ENCODE measurements around the gene SEPTIN14. TPM values are rescaled to one million over a fixed set of nuclear protein-coding genes. Genes with fewer than 3 reads are reported as not detected.

The SEPTIN14 gene
- total RNA-seq (2022; extraction: Qiagen RNA extraction) = not detected in 5 replicates

GRCh38 chr7:55862652-55863051 is at the start of gene SEPTIN14:
Gene SEPTIN14 (minus strand): TSS chr7:55862752. CDS start chr7:55861996, 756 bp downstream.

Other genes with a start within 250 kb of the SEPTIN14 start
- gene ZNF713, start 24.7 kb upstream of the SEPTIN14 start, total RNA-seq (2022; extraction: Qiagen RNA extraction) = 0.49 to 1.2 TPM (median 0.56 TPM) in 5 replicates
- gene MRPS17, start 89.1 kb upstream of the SEPTIN14 start, total RNA-seq (2022; extraction: Qiagen RNA extraction) = 25.4 to 30.7 TPM (median 28.8 TPM) in 5 replicates
- gene NIPSNAP2, start 101.8 kb upstream of the SEPTIN14 start, total RNA-seq (2022; extraction: Qiagen RNA extraction) = 41.4 to 58.0 TPM (median 49.2 TPM) in 5 replicates
- 21.3 to 25.7 TPM (median 21.9 TPM) in 5 replicates for gene PSPH, start 188.7 kb upstream of the SEPTIN14 start, total RNA-seq (2022; extraction: Qiagen RNA extraction)
- gene CCT6A, start 189.0 kb upstream of the SEPTIN14 start, total RNA-seq (2022; extraction: Qiagen RNA extraction) = 251 to 287 TPM (median 264 TPM) in 5 replicates
- gene SUMF2, start 201.5 kb upstream of the SEPTIN14 start, total RNA-seq (2022; extraction: Qiagen RNA extraction) = 106 to 116 TPM (median 114 TPM) in 5 replicates
- 0.19 to 0.58 TPM (median 0.26 TPM) in 5 replicates for gene PHKG1, start 230.2 kb upstream of the SEPTIN14 start, total RNA-seq (2022; extraction: Qiagen RNA extraction)
- 584 to 726 TPM (median 696 TPM) in 5 replicates for gene CHCHD2, start 243.7 kb upstream of the SEPTIN14 start, total RNA-seq (2022; extraction: Qiagen RNA extraction)

Data from A549 treated with Mapracorat at 1 μM for 4 hours (cell line).